Stimulated activated CD8-positive, alpha-beta memory T cell treated with anti-CD3 and anti-CD28 coated beads, Interleukin-15, amount 100 ng/mL, for 1 hour (primary cell): ENCODE data around the gene PCDHGB7.
"Not testable (repeated sequence)": the region's sequence is repeated elsewhere in the genome, so short reads cannot be mapped to it uniquely, and the experiment has no call there.

Experiments
- DNase-seq: peaks from one replicate; pipeline ENCODE4 v3.0.0-alpha.2; 2020; ENCODE audit warnings: low read depth

Gene PCDHGB7

GRCh38 chr5:141430332-141431113, 13.0 kb downstream of the PCDHGB7 start, which contains the start of gene PCDHGA12:
Gene PCDHGA12, plus strand, starts transcription at chr5:141430507. Its CDS starts 253 bp downstream, at chr5:141430760.
- DNase-seq: no peak

GRCh38 chr5:141431286-141431685, 13.8 kb downstream of the PCDHGB7 start:
- no peak for DNase-seq

GRCh38 chr5:141432308-141432707, 14.8 kb downstream of the PCDHGB7 start:
- not testable (repeated sequence) for DNase-seq

- DNase-seq: not testable (repeated sequence)
Observed at GRCh38 chr5:141432726-141433125, 15.2 kb downstream of the PCDHGB7 start.

GRCh38 chr5:141434006-141434405, 16.5 kb downstream of the PCDHGB7 start:
- no peak for DNase-seq

- DNase-seq: no peak
Observed at GRCh38 chr5:141437221-141437620, 19.7 kb downstream of the PCDHGB7 start.

GRCh38 chr5:141439411-141440141, 22.1 kb downstream of the PCDHGB7 start:
- no peak for DNase-seq

- no peak for DNase-seq
Observed at GRCh38 chr5:141440341-141440740, 22.9 kb downstream of the PCDHGB7 start.

- DNase-seq: no peak
Observed at GRCh38 chr5:141441571-141442170, 24.2 kb downstream of the PCDHGB7 start.

- DNase-seq: no peak
Observed at GRCh38 chr5:141465351-141465750, 47.9 kb downstream of the PCDHGB7 start.
